Choroid plexus epithelial cell (primary cell): Measurements from ENCODE around the gene BHLHE23.

ENCODE experiments used
- DNase-seq: peaks from one replicate; pipeline ENCODE4 v3.0.0-alpha.2; 2010; ENCODE audit warnings: low read depth
- H3K4me3 ChIP-seq: 2 replicates; pipeline ENCODE4 v1.5.1; 2011; ENCODE audit warnings: low read depth, mild to moderate bottlenecking, control low read depth, low read length, moderate library complexity
- TF ChIP-seq, protein P1 (sequence below): conservative IDR thresholded peaks from 2 replicates; pipeline ENCODE4 v1.5.1; 2011; ENCODE audit warnings: low read depth, mild to moderate bottlenecking, control low read depth, inconsistent platforms, low read length, moderate library complexity

BHLHE23 gene

DNA sequence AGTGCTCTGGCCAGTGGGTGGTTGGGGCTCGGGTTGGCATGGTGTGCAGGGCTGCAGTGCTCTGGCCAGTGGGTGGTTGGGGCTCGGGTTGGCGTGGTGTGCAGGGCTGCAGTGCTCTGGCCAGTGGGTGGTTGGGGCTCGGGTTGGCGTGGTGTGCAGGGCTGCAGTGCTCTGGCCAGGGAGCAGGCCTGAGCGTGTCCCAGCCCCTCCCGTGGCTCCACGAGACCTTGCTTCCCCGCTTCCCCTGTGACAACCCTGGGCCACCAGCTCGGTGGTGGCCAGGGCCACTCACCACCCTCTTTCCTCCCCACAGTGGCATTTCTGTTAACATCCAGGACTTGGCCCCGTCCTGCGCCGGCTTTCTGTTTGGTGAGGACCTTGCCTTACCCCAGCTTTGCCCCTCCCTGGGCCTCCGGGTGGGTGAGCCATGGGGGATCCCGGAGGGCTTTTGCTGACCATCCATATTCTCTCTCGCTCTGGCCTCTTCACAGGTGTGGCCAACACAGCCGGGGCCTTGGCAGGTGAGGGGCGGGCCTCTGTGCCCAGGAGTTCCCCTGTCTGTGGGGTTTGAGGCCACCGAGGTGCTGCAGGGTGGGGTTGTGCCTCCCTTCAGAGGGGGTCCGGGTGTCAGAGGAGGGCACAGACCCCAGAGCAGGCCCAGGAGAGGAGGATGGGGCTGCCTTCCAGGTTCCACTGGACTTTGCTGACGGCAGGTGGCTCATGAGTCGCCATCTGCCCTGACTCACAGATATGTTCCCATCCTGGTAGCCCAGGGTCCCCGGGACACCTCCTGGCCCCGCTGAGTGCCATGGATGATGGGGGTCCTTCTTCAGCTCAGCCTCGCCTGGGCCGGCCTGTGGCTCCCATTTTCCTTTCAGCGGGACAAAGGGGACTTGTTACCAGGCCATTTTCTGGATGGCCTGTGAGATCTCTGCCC lies 40.3 kb downstream of the BHLHE23 start:
- TF ChIP-seq, protein P1, sequence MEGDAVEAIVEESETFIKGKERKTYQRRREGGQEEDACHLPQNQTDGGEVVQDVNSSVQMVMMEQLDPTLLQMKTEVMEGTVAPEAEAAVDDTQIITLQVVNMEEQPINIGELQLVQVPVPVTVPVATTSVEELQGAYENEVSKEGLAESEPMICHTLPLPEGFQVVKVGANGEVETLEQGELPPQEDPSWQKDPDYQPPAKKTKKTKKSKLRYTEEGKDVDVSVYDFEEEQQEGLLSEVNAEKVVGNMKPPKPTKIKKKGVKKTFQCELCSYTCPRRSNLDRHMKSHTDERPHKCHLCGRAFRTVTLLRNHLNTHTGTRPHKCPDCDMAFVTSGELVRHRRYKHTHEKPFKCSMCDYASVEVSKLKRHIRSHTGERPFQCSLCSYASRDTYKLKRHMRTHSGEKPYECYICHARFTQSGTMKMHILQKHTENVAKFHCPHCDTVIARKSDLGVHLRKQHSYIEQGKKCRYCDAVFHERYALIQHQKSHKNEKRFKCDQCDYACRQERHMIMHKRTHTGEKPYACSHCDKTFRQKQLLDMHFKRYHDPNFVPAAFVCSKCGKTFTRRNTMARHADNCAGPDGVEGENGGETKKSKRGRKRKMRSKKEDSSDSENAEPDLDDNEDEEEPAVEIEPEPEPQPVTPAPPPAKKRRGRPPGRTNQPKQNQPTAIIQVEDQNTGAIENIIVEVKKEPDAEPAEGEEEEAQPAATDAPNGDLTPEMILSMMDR = no peak
- no peak overlapping the region for H3K4me3 ChIP-seq
- no peak for DNase-seq

DNA sequence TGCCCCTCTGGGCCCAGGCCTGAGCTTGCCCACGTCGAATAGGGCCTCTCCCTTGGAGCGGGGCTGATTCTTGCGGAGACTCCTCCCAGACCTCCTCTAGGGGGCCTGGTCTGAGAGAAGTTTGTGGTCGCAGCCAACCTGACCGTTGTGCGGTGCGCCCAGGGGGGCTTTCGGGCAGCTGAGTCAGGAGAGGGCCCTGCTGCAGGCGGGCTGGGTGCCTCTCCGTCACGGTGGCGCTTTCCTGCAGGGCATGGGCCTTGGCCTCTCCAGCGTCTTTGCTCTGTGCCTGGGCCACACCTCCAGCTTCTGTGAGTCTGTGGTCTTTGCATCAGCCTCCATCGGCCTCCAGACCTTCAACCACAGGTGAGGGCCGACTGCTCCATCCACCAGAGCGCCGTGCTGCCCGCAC lies 41.4 kb downstream of the BHLHE23 start:
- no peak for DNase-seq
- no peak overlapping the region for H3K4me3 ChIP-seq
- TF ChIP-seq, protein P1 = no peak

DNA sequence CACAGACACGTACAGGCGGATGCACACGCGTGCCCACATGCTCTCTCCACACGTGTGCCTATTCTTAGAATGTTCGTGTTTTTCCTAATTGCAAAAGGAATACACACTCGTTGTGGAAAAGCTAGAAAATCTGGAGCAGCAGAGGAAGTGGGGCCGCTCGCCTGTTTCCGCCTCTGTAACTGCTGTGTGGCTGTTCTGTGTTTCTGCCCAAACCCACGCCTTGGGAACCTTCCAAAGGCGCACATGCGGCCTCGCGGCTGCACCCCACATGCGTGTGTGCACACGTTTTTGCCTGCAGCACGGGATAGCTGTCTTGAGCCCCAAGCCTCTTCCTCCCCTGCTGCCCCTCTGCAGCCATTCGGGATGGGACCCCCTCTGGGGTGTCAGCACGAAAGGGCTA lies 42.1 kb downstream of the BHLHE23 start:
- no peak overlapping the region for H3K4me3 ChIP-seq
- TF ChIP-seq, protein P1 = no peak
- no peak for DNase-seq

DNA sequence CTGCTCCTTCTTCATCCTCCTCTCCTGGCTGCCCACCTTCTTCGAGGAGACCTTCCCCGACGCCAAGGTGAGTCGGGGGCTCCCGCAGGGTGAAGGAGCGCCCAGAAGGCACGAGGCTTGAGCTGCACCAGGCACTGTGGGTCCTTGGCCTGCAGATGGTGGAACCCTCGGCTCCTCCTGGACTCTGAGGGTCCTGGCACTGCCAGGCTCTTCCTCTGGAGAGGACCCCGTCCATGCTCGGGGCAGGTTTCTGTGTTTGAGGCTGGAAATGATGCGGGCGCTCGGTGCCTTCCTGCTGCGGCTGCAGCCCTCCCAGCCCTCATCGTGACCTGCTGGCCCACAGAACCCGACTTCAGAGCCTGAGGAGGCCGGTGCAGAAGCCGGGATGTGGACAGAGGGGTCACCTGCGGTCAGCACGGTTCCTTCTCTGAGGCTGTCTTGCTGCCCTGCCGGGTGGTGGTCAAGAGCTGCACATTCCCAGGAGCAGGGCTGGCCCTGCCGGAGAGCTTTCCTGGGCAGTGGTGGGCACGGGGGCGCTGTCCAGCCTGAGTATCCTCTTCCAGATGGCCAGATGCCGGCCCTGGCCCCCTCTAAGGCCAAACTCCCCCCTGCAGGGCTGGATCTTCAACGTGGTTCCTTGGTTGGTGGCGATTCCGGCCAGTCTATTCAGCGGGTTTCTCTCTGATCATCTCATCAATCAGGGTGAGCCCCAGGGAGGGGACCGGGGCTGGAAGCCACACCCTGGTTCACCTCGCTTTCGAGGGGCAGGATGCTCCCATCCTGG lies 43.0 kb downstream of the BHLHE23 start:
- no peak overlapping the region for H3K4me3 ChIP-seq
- TF ChIP-seq, protein P1 = no peak
- DNase-seq = no peak

DNA sequence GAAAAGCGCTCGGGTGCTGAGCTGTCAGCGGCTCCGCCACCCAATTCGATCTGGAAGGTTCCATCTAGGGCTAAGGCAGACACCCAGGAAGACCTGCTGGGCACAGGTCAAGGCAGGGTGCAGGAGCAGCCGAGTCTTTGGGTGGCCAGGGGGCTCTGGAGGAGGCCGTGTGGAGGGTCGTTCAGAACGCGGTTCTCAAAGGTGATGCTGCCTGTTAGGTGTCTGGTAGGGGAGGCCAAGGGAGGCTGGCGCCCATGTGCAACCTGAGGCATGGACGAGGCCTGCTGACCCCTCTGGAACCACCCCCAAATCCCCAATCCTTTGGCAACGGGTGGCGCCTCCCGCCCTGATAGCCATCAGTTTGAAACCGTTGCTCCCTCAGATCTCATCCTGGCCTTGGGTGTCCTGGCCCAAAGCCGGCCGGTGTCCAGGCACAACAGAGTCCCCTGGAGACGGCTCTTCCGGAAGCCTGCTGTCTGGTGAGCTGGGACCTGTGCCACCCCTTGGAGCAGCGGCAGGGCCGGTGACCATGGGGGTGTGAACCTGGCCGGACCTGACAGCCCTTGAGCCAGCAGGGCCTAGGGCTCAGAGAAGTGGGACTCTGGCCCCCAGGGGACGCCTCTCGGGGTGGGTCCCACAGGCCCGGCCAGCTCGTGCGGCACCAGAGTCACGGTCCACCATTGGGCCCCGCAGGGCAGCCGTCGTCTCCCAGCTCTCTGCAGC lies 43.7 kb downstream of the BHLHE23 start:
- H3K4me3 ChIP-seq = no peak overlapping the region
- TF ChIP-seq, protein P1 = no peak
- DNase-seq = no peak

DNA sequence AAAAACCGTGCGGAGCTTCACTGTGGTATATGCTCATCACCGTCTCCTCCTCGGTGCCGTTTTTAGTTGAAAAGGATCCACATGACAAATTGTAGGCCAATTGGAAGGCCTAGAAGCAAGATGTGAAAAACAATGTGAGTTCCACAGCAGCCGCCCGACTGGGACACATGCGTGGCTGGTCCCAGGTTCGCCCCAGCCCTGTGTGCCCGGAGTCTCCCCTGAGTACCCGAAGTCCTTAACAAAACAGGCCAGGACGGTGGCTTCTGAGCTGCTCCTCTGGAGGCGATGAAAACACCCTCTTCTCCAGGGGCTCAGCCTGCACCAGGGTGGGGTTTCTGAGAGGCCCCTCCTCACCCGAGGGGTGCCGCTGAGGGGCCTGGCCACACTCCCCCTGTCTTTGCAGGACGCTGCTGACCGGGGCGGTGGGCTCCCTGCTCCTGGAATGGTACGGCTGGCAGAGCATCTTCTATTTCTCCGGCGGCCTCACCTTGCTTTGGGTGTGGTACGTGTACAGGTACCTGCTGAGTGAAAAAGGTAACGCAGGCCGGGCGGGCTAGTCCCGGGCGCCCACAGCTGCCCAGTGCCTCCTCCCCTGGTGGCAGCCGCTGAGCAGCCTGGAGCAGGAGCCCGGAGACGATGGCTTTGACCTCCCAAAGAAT lies 44.4 kb downstream of the BHLHE23 start:
- TF ChIP-seq, protein P1 = no peak
- DNase-seq = no peak
- H3K4me3 ChIP-seq = no peak overlapping the region
